ENCODE measurements around the gene DDX42.

DDX42 gene

GRCh38 chr17:63826468-63827001 lies 52.6 kb downstream of the DDX42 start:
- DNase-seq: no peak

DNA sequence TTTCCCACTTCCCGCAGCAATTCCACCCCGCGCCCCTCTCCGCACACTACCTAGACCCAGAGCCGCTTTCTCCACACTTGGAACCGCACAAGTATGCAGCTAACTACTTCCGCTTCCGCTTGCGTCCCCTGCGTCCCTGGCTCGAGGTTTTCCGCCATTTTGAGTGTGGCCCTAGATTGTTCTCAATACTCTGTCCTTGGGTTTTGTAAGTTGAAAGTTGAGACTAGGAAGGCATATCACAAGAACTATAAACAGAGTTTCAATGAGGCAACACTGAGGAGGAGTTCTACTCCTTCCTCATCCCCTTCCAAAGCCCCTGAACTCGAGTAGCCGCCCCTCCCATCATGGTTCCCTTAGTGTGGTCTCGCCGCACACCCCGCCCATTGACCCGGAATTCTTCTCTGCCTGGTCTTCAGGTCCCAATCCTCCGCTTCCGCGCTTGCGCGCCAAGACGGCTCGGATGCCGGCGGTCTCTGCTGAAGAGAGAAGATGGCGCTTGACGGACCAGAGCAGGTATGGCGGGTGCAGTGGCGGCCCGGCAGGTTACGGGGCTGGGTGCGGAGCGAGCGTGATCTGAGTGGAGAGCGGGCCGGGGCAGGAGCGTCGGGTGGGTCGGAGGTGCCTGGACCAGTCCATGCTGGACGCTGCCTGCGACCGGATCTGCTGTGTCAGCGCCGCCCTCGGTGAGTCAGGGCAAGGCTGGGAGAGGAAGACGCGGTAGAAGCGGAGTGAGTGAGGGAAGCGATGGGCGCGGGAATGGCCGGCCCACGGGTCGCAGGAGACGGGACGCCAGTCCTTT lies 53.2 kb downstream of the DDX42 start, which contains the start of the genes FTSJ3 and PSMC5:
Gene FTSJ3 (minus strand): TSS at position 662 of the 799 bp plus-strand sequence. CDS start 761 bp downstream, outside the sequence.
Gene PSMC5 (plus strand): TSS at position 430 of the 799 bp plus-strand sequence. CDS start 60 bp downstream, at position 490.
- peak; percentile 92 for DNase-seq

DNA sequence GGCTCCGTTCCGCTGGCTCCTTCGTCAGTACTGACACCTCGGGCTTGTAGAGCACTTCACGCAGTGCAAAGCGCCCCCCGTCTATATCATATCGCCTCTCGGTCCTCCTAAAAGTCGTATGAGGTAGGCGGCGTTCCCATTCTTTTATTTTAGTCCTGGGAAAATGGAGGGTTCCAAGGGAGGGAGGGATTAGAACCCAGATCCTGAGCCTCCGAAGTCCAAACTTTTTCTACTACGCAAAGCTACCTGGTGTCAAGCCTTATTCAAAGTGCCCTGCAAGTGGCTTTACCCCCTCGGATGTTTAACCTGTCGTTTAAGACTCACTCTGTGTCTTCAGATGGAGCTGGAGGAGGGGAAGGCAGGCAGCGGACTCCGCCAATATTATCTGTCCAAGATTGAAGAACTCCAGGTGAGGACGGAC lies 53.8 kb downstream of the DDX42 start:
- DNase-seq: no peak

DNA sequence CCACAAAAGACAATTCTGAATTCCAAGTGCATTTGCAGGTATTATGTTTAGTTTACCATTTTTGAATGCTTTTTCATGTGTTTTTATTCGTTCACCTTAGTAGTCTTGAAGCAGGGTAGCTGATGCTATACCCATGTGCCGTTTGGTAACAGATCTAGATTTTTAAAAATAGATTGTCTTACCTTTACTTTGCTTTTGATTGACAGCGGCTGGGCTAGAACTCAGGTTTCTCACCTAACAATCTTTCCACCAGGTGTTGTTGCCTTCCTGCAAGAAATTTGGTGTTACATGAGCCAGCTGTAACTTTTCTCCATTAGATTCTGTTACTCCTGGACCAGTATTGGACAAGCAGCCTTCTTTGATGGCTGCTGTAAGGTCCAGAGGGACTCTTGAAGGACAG lies 55.0 kb downstream of the DDX42 start:
- no peak for DNase-seq

DNA sequence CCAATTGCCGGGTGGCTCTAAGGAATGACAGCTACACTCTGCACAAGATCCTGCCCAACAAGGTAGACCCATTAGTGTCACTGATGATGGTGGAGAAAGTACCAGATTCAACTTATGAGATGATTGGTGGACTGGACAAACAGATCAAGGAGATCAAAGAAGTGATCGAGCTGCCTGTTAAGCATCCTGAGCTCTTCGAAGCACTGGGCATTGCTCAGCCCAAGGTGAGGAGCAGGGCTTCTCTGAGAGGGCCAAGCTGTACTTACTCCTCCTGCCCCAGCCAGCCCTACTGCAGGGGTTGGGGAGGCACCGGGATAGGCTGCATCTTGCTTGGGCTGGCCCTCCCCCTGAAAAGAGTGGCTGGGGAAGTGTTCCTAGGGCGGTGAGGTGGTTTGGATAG lies 56.3 kb downstream of the DDX42 start:
- no peak for DNase-seq

- no peak for DNase-seq
Observed at GRCh38 chr17:63830904-63831491, 57.0 kb downstream of the DDX42 start.

- DNase-seq: no peak
Observed at GRCh38 chr17:63831505-63831904, 57.5 kb downstream of the DDX42 start.

GRCh38 chr17:63832014-63832413 lies 58.0 kb downstream of the DDX42 start:
- DNase-seq: no peak

GRCh38 chr17:63832455-63832854 lies 58.5 kb downstream of the DDX42 start:
- DNase-seq: no peak

DNA sequence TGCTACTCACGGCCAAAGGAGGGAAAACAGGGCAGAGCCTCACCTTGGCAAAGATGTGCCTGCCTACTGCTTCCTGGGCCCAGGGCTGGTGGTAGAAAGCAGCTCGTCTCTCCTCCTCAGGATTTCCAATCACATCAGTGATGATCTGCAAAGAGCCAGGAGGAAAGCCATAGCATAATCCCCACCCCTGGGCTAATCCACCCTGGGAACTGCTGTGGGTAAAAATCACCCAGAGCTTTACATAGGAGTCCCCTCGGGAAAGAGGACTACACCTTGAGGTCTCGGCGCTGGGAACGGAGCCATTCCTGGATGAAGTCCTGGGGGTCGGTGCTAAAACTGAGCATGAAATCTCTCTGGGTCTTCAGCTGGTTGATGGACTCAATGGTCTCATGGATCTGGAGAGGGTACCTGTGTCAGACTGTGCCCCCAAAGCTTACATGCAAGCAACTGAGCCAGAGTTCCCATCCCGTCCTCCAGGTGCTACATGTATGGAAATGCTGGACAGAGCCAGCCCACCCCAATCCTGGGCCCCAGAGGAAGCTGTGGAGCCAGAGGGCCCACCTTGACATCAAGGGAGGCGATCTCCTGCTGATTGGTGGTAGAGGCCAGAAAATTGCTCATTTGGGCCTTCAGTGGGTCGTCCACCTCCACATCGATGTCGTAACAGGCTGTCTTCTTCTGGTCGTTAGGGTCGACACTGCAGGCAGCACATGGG lies 59.2 kb downstream of the DDX42 start:
- no peak for DNase-seq

GRCh38 chr17:63833741-63834373 lies 59.9 kb downstream of the DDX42 start:
- DNase-seq: no peak

DNA sequence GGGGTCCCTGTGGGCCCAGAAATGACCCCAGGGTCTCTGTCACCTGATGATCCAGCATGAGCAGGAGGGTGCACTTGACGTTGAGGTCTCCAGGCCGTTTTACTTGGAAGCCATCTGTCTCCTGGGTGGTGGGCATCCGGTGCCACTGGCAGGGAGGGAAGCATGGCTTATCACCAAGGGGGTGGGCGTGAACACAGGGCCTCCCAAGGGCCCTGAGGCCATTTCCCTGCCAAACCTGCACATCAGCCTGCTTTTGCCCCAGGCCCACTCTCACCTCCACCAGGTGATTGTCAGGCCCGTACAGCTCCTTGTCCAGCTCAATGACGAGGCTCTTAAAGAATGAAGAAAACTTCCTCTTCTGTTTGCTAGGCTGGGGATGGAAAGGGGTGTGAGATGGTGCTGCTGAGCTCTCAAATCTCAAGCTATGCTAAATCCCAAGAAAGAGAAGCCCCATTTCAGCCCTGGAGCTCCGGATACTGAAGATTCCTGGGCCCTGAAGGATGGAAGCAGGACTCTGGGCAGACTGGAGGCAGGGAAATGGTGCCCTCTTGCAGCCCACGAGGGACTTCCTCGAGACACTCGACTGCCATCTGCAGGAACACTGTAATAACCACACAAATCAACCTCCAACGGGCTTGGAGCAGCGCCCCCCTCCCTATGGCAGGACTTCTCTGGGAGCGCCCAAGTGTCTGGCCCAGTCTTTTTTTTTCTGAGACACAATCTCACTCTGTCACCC lies 60.6 kb downstream of the DDX42 start:
- DNase-seq: peak; percentile 57

GRCh38 chr17:63835167-63835720 lies 61.3 kb downstream of the DDX42 start:
- no peak for DNase-seq

- DNase-seq: no peak
Observed at GRCh38 chr17:63836811-63837210, 62.8 kb downstream of the DDX42 start.

DNA sequence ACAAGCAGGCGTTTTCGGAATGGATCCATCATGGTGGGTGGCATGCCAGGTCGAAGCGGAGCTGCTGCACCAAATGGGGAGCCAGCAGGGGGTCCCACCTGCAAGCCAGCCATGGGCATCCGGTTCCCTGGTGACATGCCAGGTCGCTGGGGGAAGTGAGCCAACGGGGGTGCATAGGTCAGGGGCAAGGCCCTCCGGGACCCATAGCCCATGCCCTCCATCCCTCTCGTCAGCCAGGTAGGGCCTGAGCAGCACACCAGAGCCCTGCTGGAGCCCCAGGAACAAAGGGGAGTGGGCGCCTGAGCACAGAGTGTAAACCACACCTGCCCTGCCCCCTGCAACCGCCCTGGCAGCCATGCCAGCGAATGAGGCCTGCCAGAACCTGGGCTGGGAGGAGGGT lies 63.5 kb downstream of the DDX42 start:
- DNase-seq: no peak

DNA sequence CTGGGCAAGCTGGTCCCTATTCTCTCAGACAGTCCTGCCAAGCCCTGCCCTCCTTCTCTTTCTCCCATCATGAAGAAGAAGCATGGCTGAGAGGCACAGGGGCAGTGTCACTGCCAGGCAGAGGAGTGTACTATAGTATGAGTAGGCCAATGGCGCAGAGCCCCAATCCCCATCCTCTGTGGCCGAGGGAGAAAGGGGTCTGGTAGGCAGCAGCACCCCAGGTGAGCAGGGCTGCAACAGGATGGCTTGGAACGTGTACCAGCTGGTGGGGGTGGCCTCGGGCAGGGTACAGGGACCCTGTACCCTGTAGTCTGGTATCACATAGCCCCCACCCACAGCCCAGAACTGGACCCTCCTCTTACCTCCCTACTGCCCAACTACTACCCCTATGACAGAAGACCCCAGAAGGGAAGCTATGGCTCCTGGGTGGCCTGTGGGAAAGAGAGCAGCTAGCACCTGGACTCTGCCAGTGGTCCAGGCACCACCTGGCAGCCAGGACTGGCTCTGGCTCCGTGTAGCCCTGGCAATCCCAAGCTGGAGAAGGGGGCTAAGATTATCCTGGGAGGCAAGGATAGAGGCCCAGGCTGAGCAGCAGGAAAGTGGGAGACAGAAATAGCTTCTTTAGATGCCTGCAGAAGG lies 64.1 kb downstream of the DDX42 start:
- no peak for DNase-seq

- DNase-seq: no peak
Observed at GRCh38 chr17:63838631-63839171, 64.7 kb downstream of the DDX42 start.

DNA sequence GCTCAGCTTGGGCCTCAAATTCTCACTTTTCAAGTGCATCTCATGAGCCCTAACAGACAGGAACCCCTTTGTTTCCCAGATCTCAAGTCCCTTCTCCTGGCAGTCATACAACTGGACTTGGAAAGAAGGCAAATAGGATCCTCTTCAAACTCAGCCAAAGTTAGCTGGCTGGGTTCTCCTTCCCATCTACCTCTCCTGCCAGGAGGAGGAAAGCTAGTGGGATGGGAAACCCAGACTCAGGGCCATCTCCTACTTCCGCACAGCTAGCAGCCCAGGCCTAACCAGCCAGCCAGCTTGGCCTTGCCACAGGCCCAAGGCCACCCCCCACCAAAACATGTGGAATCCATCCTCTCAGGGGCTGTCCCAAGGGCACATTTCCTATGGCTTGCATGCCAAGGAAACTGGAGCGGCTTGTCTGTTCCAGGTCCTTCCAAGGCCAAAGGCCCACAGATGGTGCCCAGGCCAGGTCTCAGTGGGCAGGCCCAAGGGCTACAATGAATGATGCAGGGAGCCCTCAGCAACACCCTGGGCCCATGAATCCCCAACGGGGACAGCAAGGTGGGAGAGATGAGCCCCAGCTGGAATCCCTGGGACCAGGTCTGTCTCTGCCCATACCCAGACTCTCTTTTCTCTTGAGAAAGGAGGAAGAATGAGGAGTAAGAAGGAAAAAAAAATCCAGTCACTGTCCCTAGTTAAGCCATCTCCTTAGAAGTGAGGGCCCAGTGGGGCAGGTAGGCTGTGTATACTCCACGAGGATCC lies 66.8 kb downstream of the DDX42 start:
- DNase-seq: no peak

GRCh38 chr17:63841350-63842172 lies 67.6 kb downstream of the DDX42 start:
- no peak for DNase-seq
